Measurements from ENCODE around the gene CHMP1A.
"Not testable (repeated sequence)": the region's sequence is repeated elsewhere in the genome, so short reads cannot be mapped to it uniquely, and the experiment has no call there.

The CHMP1A gene

GRCh38 chr16:89657442-89658220, at the start of gene CHMP1A, which contains the start of gene SPATA33:
CHMP1A (minus strand) TSS chr16:89657708; CDS start chr16:89657588, 120 bp downstream.
SPATA33 (plus strand) TSS chr16:89657836; CDS start chr16:89657912, 76 bp downstream.
- peak; percentile 61 for DNase-seq

GRCh38 chr16:89706518-89707260, 49.2 kb upstream of the CHMP1A start:
- no peak for DNase-seq

- DNase-seq = no peak
Observed at GRCh38 chr16:89705006-89705405, 47.5 kb upstream of the CHMP1A start.

- DNase-seq = no peak
Observed at GRCh38 chr16:89704281-89704680, 46.8 kb upstream of the CHMP1A start.

GRCh38 chr16:89701425-89702406, 44.2 kb upstream of the CHMP1A start, which contains the start of gene SPATA2L:
SPATA2L (minus strand) TSS chr16:89701705; CDS start chr16:89701232, 473 bp downstream.
- peak; percentile 93 for DNase-seq

- DNase-seq = peak; percentile 25
Observed at GRCh38 chr16:89700649-89701424, 43.3 kb upstream of the CHMP1A start.

- DNase-seq = peak; percentile 83
Observed at GRCh38 chr16:89700100-89700648, 42.7 kb upstream of the CHMP1A start.

- DNase-seq = not testable (repeated sequence)
Observed at GRCh38 chr16:89699629-89700099, 42.2 kb upstream of the CHMP1A start.

GRCh38 chr16:89698717-89699116, 41.2 kb upstream of the CHMP1A start:
- not testable (repeated sequence) for DNase-seq

- DNase-seq = no peak
Observed at GRCh38 chr16:89697616-89698331, 40.3 kb upstream of the CHMP1A start.

GRCh38 chr16:89697161-89697615, 39.7 kb upstream of the CHMP1A start:
- no peak for DNase-seq

- no peak for DNase-seq
Observed at GRCh38 chr16:89696670-89697128, 39.2 kb upstream of the CHMP1A start.

GRCh38 chr16:89695875-89696669, 38.6 kb upstream of the CHMP1A start:
- no peak for DNase-seq

- no peak for DNase-seq
Observed at GRCh38 chr16:89695086-89695874, 37.8 kb upstream of the CHMP1A start.

GRCh38 chr16:89694784-89695085, 37.2 kb upstream of the CHMP1A start:
- not testable (repeated sequence) for DNase-seq

- DNase-seq = no peak
Observed at GRCh38 chr16:89693931-89694783, 36.6 kb upstream of the CHMP1A start.

GRCh38 chr16:89693289-89693731, 35.8 kb upstream of the CHMP1A start:
- no peak for DNase-seq
